Measurements from ENCODE around the gene ZNF653. TPM values are rescaled to one million over a fixed set of nuclear protein-coding genes. Genes with fewer than 3 reads are reported as not detected.
A peak's percentile ranks its signal among the peaks of the same experiment; 100 is the strongest.

Gene ZNF653
- polyA plus RNA-seq, 2 of the 4 experiments (the other 2 are of a cell fraction) = 2.9 to 4.2 TPM

- no peaks in the 10 kb centered on the region for H3K9me3 ChIP-seq
- 0 out of 6 replicates have a peak overlapping the region, but pooled peaks of 1 of the 2 experiments have one; percentile 16 for H3K27ac ChIP-seq
- ChIA-PET POLR2A (interaction anchor here (0.7 kb wide), 1 partner anchor 210 kb away, joined by 8 read pairs; no protein-coding TSS in a partner anchor), CTCF (interaction anchor here (0.9 to 1.2 kb wide), 2 partner anchors 28 to 72 kb away, joined by 4 read pairs; partner anchors contain the start of gene ELAVL3)
- 78% methylated on average over 20 of the region's 33 CpGs for WGBS (ENCODE audit: missing lambda C conversion rate)
- no peaks in the 10 kb centered on the region for H3K4me1 ChIP-seq
- no peak overlapping the region for H3K4me2 ChIP-seq
- TF ChIP-seq ZC3H11A (IDR thresholded peaks at IDR 0.05) (no peak), PHF8 (IDR thresholded peaks at IDR 0.05; ENCODE audit: borderline replicate concordance, low read depth) (no peak)
- DNase-seq (ENCODE audit: low read depth in 1 of 2, low spot score in 1 of 2) = no peak
- no peak for FAIRE-seq
- no peak for ATAC-seq
- H3K4me3 ChIP-seq = no peak overlapping the region
These were observed 52.9 kb downstream of the ZNF653 start for GRCh38 chr19:11452620-11453310.

GRCh38 chr19:11451871-11452619 is 53.6 kb downstream of the ZNF653 start:
- Histone ChIP-seq H3K27ac (no peak overlapping the region), H3K4me3 (no peak overlapping the region), H3K9me3 (no peaks in the 10 kb centered on the region), H3K4me1 (no peaks in the 10 kb centered on the region), H3K4me2 (no peak overlapping the region)
- no peak for DNase-seq (ENCODE audit: low read depth in 1 of 2, low spot score in 1 of 2)
- no peak for ATAC-seq
- FAIRE-seq = no peak
- CTCF ChIA-PET = interaction anchor here (0.7 to 2.3 kb wide), 4 partner anchors 29 to 197 kb away, joined by 3 to 10 read pairs (median 4); partner anchors contain the start of gene ELAVL3
- POLR2A ChIA-PET = interaction anchor here (0.7 kb wide), 1 partner anchor 209 kb away, joined by 8 read pairs; no protein-coding TSS in a partner anchor
- no peak for TF ChIP-seq ELK1 (IDR thresholded peaks at IDR 0.05; ENCODE audit: low read depth, low read length)
- TF ChIP-seq RAD21 (conservative IDR thresholded peaks at IDR 0.05 in 1 of 2, IDR thresholded peaks at IDR 0.05 in 1 of 2) = no peak
- TF ChIP-seq BCL3 (IDR thresholded peaks at IDR 0.05) = no peak
- no peak for TF ChIP-seq HES2 (IDR thresholded peaks at IDR 0.05)
- no peak for TF ChIP-seq MAFK (IDR thresholded peaks at IDR 0.05; ENCODE audit: partially characterized antibody)
- WGBS (ENCODE audit: missing lambda C conversion rate) = 75% methylated on average over 18 of the region's 25 CpGs

GRCh38 chr19:11451327-11451870 is 54.2 kb downstream of the ZNF653 start:
- Histone ChIP-seq H3K9me3 (no peaks in the 10 kb centered on the region), H3K4me3 (no peak overlapping the region), H3K27ac (no peak overlapping the region), H3K4me1 (no peaks in the 10 kb centered on the region), H3K4me2 (no peak overlapping the region)
- WGBS (ENCODE audit: missing lambda C conversion rate) = 86% methylated on average over 8 of the region's 13 CpGs
- no peak for FAIRE-seq
- no peak for DNase-seq (ENCODE audit: low read depth in 1 of 2, low spot score in 1 of 2)
- TF ChIP-seq MAZ (IDR thresholded peaks at IDR 0.05; ENCODE audit: borderline replicate concordance, low read depth, low read length) (no peak), SREBF2 (IDR thresholded peaks at IDR 0.05) (no peak), HMGXB4 (CRISPR knock-in tag; IDR thresholded peaks at IDR 0.05; ENCODE audit: borderline replicate concordance) (no peak), ZFP36 (IDR thresholded peaks at IDR 0.05; ENCODE audit: borderline replicate concordance, partially characterized antibody) (no peak), RFX5 (IDR thresholded peaks at IDR 0.05) (no peak), FOSL2 (IDR thresholded peaks at IDR 0.05) (no peak), FOSL2 (CRISPR knock-in tag; IDR thresholded peaks at IDR 0.05) (no peak)
- ChIA-PET POLR2A (no interaction called here), CTCF (interaction anchor here (2.3 kb wide), 1 partner anchor 31 kb away, joined by 10 read pairs; no protein-coding TSS in a partner anchor)
- ATAC-seq = no peak
